ENCODE measurements around the gene NEK11.

DNA sequence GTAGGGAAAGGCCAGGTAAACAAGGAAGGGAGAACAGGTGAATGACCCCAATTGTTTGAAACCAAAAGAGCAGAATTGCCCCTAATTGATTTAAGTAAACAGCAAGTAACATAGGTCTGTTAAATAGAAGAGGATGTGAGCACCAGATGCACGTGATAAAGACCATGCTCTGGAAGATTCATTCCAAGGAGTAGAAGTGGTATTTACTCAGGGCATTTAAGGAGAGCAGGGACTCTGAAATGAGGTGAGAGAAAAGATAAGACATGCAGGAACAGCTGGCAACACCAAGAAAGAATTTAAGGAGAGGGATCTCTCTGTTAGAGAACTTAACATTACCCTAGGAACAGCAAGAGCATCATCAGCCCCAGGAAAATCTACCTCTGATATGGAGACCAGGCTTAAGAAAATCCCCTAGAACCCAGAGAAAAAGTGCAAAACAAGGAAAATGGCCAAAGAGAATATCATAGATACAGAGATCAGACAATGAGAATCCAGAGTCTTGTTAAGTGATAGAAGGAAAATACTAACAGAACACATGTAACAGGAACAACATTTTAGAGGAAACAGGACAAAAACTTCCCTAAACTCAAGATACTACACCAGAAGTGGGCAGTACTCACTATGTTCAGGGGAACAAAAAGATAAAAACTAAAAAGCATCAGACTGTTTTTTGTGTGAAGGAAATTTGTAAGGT lies 361.3 kb downstream of the NEK11 start:
- TF ChIP-seq, protein P1, sequence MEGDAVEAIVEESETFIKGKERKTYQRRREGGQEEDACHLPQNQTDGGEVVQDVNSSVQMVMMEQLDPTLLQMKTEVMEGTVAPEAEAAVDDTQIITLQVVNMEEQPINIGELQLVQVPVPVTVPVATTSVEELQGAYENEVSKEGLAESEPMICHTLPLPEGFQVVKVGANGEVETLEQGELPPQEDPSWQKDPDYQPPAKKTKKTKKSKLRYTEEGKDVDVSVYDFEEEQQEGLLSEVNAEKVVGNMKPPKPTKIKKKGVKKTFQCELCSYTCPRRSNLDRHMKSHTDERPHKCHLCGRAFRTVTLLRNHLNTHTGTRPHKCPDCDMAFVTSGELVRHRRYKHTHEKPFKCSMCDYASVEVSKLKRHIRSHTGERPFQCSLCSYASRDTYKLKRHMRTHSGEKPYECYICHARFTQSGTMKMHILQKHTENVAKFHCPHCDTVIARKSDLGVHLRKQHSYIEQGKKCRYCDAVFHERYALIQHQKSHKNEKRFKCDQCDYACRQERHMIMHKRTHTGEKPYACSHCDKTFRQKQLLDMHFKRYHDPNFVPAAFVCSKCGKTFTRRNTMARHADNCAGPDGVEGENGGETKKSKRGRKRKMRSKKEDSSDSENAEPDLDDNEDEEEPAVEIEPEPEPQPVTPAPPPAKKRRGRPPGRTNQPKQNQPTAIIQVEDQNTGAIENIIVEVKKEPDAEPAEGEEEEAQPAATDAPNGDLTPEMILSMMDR (IDR thresholded peaks at IDR 0.05; ENCODE audit: poor library complexity, severe bottlenecking) = no peak
- TF ChIP-seq TAF1 (IDR thresholded peaks at IDR 0.05; ENCODE audit: low read depth) (no peak), POLR2AphosphoS5 (IDR thresholded peaks at IDR 0.05) (no peak), EZH2 (IDR thresholded peaks at IDR 0.05; ENCODE audit: borderline replicate concordance, insufficient read depth, low read length, poor library complexity, severe bottlenecking) (no peak), EP300 (conservative IDR thresholded peaks at IDR 0.05; ENCODE audit: poor library complexity, severe bottlenecking) (no peak)
- TF ChIP-seq, protein P2, sequence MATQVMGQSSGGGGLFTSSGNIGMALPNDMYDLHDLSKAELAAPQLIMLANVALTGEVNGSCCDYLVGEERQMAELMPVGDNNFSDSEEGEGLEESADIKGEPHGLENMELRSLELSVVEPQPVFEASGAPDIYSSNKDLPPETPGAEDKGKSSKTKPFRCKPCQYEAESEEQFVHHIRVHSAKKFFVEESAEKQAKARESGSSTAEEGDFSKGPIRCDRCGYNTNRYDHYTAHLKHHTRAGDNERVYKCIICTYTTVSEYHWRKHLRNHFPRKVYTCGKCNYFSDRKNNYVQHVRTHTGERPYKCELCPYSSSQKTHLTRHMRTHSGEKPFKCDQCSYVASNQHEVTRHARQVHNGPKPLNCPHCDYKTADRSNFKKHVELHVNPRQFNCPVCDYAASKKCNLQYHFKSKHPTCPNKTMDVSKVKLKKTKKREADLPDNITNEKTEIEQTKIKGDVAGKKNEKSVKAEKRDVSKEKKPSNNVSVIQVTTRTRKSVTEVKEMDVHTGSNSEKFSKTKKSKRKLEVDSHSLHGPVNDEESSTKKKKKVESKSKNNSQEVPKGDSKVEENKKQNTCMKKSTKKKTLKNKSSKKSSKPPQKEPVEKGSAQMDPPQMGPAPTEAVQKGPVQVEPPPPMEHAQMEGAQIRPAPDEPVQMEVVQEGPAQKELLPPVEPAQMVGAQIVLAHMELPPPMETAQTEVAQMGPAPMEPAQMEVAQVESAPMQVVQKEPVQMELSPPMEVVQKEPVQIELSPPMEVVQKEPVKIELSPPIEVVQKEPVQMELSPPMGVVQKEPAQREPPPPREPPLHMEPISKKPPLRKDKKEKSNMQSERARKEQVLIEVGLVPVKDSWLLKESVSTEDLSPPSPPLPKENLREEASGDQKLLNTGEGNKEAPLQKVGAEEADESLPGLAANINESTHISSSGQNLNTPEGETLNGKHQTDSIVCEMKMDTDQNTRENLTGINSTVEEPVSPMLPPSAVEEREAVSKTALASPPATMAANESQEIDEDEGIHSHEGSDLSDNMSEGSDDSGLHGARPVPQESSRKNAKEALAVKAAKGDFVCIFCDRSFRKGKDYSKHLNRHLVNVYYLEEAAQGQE (IDR thresholded peaks at IDR 0.05; ENCODE audit: borderline replicate concordance) = no peak
